Measurements from ENCODE around the gene CORIN.
"Not testable (repeated sequence)": the region's sequence is repeated elsewhere in the genome, so short reads cannot be mapped to it uniquely, and the experiment has no call there.

Gene CORIN

GRCh38 chr4:47577779-47578553, 259.9 kb downstream of the CORIN start:
- no peak for DNase-seq

- no peak for DNase-seq
Observed at GRCh38 chr4:47572981-47573380, 264.9 kb downstream of the CORIN start.

- no peak for DNase-seq
Observed at GRCh38 chr4:47570816-47571215, 267.1 kb downstream of the CORIN start.

GRCh38 chr4:47567511-47567910, 270.4 kb downstream of the CORIN start:
- no peak for DNase-seq

- DNase-seq: no peak
Observed at GRCh38 chr4:47566969-47567368, 270.9 kb downstream of the CORIN start.

- no peak for DNase-seq
Observed at GRCh38 chr4:47566566-47566965, 271.3 kb downstream of the CORIN start.

- DNase-seq: no peak
Observed at GRCh38 chr4:47562297-47562696, 275.6 kb downstream of the CORIN start.

GRCh38 chr4:47561331-47561730, 276.5 kb downstream of the CORIN start:
- DNase-seq: no peak

- DNase-seq: no peak
Observed at GRCh38 chr4:47560682-47561081, 277.2 kb downstream of the CORIN start.

GRCh38 chr4:47557255-47557654, 280.6 kb downstream of the CORIN start:
- DNase-seq: no peak

- not testable (repeated sequence) for DNase-seq
Observed at GRCh38 chr4:47555920-47556319, 281.9 kb downstream of the CORIN start.

GRCh38 chr4:47553329-47554125, 284.3 kb downstream of the CORIN start:
- no peak for DNase-seq

GRCh38 chr4:47551682-47552081, 286.2 kb downstream of the CORIN start:
- no peak for DNase-seq

- DNase-seq: no peak
Observed at GRCh38 chr4:47550899-47551548, 286.8 kb downstream of the CORIN start.

- not testable (repeated sequence) for DNase-seq
Observed at GRCh38 chr4:47550357-47550756, 287.5 kb downstream of the CORIN start.
